ENCODE data around the gene PKN1. TPM values are rescaled to one million over a fixed set of nuclear protein-coding genes. Genes with fewer than 3 reads are reported as not detected.

Gene PKN1
- total RNA-seq, 1 experiment from 2014 or later = 138 TPM

DNA sequence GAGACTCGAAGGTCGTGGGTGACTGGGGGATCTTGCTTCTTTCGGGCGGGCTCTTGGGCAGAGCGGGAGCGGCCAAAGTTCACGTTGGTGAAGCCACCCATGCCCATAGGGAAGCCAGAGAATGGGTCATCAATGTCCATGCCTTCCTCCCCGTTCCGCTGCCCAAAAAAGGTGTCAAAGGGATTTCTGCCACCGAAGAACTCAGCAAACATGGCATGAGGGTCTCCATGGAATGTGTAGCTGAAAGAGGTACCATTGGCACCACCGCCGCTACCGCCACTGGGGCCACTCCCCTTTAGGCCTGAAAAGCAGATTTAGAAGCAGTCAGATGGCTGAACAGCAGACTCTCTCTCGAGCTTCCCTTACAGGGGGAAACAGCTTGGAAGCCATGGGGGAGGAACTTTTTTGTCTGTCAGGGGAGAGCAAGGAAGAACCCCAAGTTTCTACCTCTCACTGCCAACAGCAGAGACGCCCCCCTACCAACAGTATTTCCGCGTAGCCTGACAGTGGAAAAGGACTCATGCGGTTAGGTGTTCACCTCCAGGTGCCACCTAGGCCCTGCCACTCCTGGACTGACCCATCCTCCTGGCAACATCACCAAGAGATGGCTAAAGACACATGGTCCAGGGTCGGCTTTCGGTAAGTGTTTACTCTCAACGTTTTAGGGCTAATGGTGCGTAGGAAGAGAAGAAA is 83.8 kb downstream of the PKN1 start:
- peaks cover 75% of the 10 kb centered on the region for H3K36me3 Mint-ChIP-seq (ENCODE audit: insufficient read depth, unreplicated experiment)
- no peaks in the 10 kb centered on the region for H3K27me3 Mint-ChIP-seq (ENCODE audit: unreplicated experiment)
- H3K4me1 Mint-ChIP-seq (ENCODE audit: low read depth, unreplicated experiment) = peaks cover 21% of the 10 kb centered on the region
- H3K9me3 Mint-ChIP-seq (ENCODE audit: low read depth, unreplicated experiment) = no peaks in the 10 kb centered on the region
- intact Hi-C loops (cut with micrococcal nuclease; ENCODE audit: unreplicated experiment) = no loop called here
- CTCF ChIA-PET = no interaction called here
- peak overlapping the region; percentile 81 for H3K4me3 Mint-ChIP-seq (ENCODE audit: low read depth, unreplicated experiment)
- TF ChIP-seq, protein P1, sequence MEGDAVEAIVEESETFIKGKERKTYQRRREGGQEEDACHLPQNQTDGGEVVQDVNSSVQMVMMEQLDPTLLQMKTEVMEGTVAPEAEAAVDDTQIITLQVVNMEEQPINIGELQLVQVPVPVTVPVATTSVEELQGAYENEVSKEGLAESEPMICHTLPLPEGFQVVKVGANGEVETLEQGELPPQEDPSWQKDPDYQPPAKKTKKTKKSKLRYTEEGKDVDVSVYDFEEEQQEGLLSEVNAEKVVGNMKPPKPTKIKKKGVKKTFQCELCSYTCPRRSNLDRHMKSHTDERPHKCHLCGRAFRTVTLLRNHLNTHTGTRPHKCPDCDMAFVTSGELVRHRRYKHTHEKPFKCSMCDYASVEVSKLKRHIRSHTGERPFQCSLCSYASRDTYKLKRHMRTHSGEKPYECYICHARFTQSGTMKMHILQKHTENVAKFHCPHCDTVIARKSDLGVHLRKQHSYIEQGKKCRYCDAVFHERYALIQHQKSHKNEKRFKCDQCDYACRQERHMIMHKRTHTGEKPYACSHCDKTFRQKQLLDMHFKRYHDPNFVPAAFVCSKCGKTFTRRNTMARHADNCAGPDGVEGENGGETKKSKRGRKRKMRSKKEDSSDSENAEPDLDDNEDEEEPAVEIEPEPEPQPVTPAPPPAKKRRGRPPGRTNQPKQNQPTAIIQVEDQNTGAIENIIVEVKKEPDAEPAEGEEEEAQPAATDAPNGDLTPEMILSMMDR (IDR thresholded peaks at IDR 0.05; ENCODE audit: unreplicated experiment) = no peak
- no TSS peak for BruUV-seq (replicated peaks)
- no peak for DNase-seq
- peak overlapping the region; percentile 80 for H3K27ac Mint-ChIP-seq (ENCODE audit: unreplicated experiment)

DNA sequence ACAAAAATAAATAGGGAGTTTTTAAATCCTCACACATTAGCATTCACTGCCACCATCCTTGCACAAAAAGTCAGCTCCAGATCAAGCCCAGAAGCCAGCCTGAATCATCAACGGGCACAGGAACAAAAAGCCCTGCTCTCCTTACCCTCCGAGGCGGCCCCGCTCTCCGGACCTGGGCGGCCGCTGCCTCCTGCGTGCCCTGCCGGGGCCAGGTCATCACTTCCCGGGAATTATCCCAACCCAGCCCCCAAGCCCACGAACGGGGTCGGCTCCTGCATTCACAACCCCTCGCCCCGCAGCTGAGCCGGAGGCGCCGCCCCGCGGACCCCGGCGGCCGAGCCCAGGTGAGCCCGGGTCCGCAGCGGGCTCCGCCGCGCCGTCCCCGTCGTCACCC is 84.3 kb downstream of the PKN1 start:
- Mint-ChIP-seq H3K27me3 (ENCODE audit: unreplicated experiment) (no peaks in the 10 kb centered on the region), H3K27ac (ENCODE audit: unreplicated experiment) (peak overlapping the region; percentile 80), H3K36me3 (ENCODE audit: insufficient read depth, unreplicated experiment) (peaks cover 71% of the 10 kb centered on the region), H3K4me3 (ENCODE audit: low read depth, unreplicated experiment) (peak overlapping the region; percentile 81), H3K4me1 (ENCODE audit: low read depth, unreplicated experiment) (peaks cover 25% of the 10 kb centered on the region), H3K9me3 (ENCODE audit: low read depth, unreplicated experiment) (no peaks in the 10 kb centered on the region)
- no peak for DNase-seq
- CTCF ChIA-PET = no interaction called here
- TF ChIP-seq, protein P1 (IDR thresholded peaks at IDR 0.05; ENCODE audit: unreplicated experiment) = no peak
- intact Hi-C loops (cut with micrococcal nuclease; ENCODE audit: unreplicated experiment) = no loop called here
- BruUV-seq (replicated peaks) = no TSS peak

DNA sequence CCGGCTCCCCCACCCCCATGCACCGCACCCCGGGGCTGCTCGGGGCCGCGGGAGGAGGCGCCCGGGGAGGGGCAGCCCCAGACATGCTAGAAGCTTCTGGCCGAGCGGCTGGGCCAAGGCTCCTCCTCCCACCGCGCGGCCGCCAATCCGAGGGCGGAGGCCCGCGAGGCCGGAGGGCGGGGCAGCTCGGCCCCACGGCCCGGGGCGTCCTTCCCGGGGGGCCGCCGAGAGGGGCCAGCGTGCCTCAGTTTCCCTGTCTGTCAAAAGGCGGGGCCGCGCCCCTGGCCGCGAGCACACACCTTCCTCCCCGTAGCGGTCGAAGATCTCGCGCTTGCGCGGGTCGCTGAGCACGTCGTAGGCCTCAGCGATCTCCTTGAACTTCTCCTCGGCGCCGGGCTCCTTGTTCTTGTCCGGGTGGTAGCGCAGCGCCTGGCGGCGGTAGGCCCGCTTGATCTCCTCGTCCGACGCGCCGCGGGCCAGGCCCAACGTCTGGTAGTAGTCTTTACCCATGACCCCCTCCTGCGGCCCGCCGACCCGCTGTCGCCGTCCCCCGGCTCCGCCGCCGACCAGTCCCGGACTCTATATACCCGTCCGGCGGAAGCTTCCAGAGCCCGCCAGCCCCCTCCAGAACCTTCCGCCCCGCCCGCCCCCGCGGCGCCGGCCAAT is 84.9 kb downstream of the PKN1 start, which contains the start of gene DNAJB1:
TSS of gene DNAJB1 (minus strand) at position 558 of the 666 bp plus-strand sequence. CDS start at position 510, 48 bp downstream.
- Mint-ChIP-seq H3K27ac (ENCODE audit: unreplicated experiment) (peak within 1 kb of the TSS; percentile 89), H3K27me3 (ENCODE audit: unreplicated experiment) (no peaks in the 10 kb centered on the region), H3K4me3 (ENCODE audit: low read depth, unreplicated experiment) (peak within 1 kb of the TSS; percentile 81), H3K4me1 (ENCODE audit: low read depth, unreplicated experiment) (peaks cover 31% of the 10 kb centered on the region), H3K36me3 (ENCODE audit: insufficient read depth, unreplicated experiment) (peaks cover 66% of the 10 kb centered on the region), H3K9me3 (ENCODE audit: low read depth, unreplicated experiment) (no peaks in the 10 kb centered on the region)
- peak; percentile 73 for DNase-seq
- intact Hi-C loops (cut with micrococcal nuclease; ENCODE audit: unreplicated experiment) = no loop called here
- TF ChIP-seq, protein P1 (IDR thresholded peaks at IDR 0.05; ENCODE audit: unreplicated experiment) = no peak
- CTCF ChIA-PET = interaction anchor here (0.6 to 1.1 kb wide), 3 partner anchors 12 to 744 kb away, joined by 3 to 6 read pairs (median 3); partner anchors contain the start of gene C19orf53
- BruUV-seq (replicated peaks) = no TSS peak

DNA sequence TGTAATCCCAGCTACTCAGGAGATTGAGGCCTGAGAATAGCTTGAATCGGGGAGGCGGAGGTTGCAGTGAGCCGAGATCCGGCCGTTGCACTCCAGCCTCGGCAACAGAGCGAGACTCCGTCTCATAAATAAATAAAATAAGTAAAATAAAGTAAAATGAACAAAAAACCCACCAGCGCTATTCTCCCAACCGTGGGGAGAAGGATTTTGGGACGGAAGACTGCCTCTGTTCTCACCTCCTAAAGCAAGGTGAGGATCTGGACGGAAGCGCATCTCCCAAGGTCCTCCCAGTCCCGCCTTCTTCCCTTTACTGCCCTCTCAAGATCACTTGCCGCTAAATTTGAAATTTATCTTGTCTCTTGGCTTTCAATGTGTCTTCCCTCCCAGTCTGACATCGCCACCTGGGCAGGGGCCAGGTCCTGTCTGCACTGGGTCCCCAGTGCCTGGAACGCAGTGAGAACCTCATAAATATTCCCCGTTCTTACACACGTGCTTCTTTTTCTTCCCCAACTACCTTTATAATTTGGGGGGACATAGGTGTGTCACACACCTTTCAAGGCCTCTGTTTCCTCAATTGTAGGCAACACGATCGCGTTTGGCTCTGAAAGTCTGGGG is 86.2 kb downstream of the PKN1 start:
- Mint-ChIP-seq H3K36me3 (ENCODE audit: insufficient read depth, unreplicated experiment) (peaks cover 57% of the 10 kb centered on the region), H3K9me3 (ENCODE audit: low read depth, unreplicated experiment) (no peaks in the 10 kb centered on the region), H3K27me3 (ENCODE audit: unreplicated experiment) (no peaks in the 10 kb centered on the region), H3K27ac (ENCODE audit: unreplicated experiment) (peak overlapping the region; percentile 89), H3K4me3 (ENCODE audit: low read depth, unreplicated experiment) (peak overlapping the region; percentile 15), H3K4me1 (ENCODE audit: low read depth, unreplicated experiment) (peaks cover 31% of the 10 kb centered on the region)
- intact Hi-C loops (cut with micrococcal nuclease; ENCODE audit: unreplicated experiment) = no loop called here
- no TSS peak for BruUV-seq (replicated peaks)
- TF ChIP-seq, protein P1 (IDR thresholded peaks at IDR 0.05; ENCODE audit: unreplicated experiment) = no peak
- DNase-seq = no peak
- CTCF ChIA-PET = interaction anchor here (0.5 to 0.6 kb wide), 2 partner anchors 88 to 309 kb away, joined by 5 to 6 read pairs; no protein-coding TSS in a partner anchor

Measured in Calu3 (cell line).